Measurements from ENCODE around the gene PTPN11. TPM values are rescaled to one million over a fixed set of nuclear protein-coding genes. Genes with fewer than 3 reads are reported as not detected.

Gene PTPN11
- total and polyA plus RNA-seq, 2 of the 8 experiments (the other 6 are each of a cell fraction or from before 2014, with no cell fraction given): 28.3 to 133 TPM

DNA sequence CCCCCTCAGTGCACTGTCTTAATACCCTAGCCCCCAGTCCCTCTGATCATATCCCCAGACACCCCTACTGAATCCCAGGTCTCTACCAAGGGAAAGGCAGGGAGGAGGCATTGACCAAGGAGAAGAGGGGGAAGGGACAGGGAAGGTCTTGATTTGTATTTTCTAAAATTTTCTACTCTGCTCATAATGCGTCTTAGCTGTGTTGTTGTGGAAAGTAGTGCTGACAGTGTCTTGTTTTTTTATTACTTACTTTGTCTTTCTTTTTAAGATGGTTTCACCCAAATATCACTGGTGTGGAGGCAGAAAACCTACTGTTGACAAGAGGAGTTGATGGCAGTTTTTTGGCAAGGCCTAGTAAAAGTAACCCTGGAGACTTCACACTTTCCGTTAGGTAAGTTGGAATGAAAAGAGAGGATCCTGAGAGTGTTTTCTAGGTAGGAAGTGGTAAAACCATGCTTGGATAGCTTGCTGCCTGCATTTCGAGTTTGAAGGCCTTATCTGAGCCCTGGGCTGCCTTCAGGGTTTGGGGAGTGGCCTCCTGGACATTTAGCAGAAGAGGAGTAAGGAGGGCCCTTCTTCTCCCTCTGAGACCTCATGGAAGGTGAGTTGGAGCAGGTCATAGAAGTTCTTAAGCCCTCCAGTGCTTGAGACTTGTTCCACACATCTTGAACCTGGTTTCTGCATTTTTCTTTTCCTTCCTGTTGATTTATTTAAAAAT, 27.4 kb downstream of the PTPN11 start (continued):
- no peak for TF ChIP-seq USF2 (IDR thresholded peaks at IDR 0.05; ENCODE audit: low read length)
